Left forelimb (tissue), 1 donor: Measurements from ENCODE around the gene ADAMTS5.

Source experiments
- DNase-seq: peaks from one replicate; pipeline ENCODE4 v3.0.0-alpha.2; 2018; ENCODE audit warnings: low spot score

Gene ADAMTS5

DNA sequence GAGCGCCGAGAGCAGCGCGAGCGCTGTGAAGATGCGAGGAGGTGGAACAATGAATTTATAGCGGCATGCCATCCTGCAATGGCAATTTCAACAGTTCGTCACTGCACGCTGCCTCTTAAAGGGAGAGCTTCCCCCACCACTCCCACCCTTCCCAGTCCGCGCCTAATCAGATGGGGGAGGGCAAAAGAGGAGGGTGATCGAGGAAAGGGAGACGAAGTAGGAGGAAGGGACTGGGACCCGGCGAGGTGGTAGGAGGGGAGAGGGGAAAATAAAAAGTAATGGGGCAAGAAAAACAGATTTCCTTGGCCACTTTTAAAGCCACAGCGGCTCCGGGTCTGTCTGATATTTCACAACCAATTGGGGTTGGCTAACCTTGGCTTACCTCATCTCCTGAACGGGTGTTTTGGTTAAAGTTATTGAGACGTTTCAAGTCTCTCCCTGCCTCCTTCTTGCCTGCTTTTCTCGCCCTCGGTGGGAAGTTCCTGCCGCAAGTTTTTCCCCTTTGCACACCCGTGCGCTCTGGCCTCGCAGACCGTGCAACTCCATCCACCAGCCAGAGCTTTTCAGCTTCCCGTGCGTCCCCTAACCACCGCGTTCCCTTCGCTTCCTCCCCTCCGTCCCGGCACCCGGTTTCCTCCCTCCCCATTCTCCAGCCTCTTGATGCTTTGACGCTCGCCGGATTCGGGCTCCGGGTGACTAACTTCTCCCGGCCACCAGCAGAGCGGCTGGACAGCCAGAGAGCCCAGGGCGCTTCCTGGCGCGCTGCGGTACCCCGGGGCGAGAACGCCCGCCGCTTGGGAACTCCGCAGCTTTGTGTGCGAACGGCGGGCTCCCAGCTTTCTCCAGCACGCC lies at the start of gene ADAMTS5:
TSS of gene ADAMTS5 (minus strand) at position 27 of the 852 bp plus-strand sequence. CDS start 697 bp downstream, outside the sequence.
- DNase-seq, result peak; percentile 83

DNA sequence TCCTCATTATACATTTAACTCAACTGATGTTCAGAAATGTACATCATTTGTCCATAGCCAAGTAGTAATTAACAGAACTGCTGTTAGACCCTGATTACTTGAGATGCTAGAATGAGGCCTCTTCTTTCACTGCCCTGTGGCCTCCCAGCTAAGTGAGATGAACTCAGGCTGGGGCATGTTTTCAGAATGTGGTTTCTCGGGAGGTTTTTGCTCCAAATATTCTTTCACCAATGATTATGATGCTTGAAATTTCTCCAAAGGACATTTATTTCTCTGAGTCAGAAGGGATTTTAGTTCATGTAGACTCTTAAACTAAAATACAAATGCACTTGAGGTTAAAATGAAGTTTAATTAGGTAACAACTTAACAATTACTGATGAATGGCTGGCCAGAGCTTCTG lies 34.6 kb upstream of the ADAMTS5 start:
- no peak for DNase-seq

DNA sequence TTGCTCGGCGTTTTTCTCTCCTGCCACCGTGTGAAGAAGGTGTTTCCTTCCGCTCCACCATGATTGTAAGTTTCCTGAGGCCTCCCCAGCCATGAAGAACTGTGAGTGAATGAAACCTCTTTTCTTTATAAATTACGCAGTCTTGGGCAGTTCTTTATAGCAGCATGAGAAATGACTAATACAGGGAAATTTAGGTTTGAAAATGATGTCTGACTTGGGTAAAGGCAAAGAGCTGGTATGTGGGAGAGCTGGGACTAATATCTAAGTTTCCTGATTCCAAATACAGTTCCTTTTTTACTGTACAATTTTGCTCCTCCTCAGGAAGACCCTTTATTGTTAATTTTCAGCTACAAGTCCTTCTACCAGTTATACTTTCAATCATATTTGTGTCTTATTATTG lies 16.7 kb upstream of the ADAMTS5 start:
- DNase-seq, result no peak

DNA sequence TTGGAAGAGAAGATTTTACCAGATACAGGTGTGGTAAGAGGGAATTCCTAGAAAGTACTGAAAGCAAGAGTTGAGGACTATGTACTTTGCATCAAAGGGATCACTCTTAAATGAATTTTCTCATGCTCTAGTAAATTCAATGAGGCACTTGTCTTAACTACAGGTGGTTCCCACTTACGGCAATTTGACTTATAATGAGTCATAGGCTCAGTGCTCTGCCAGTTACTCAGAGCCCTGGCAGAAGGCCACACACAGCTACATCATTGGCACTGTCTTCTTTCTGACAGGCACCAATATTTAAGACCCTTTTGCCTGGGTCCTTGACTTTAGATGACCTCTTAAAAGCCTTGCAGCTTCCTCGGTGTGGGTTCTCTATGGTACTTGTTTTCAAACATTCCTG lies 15.9 kb upstream of the ADAMTS5 start:
- no peak for DNase-seq

DNA sequence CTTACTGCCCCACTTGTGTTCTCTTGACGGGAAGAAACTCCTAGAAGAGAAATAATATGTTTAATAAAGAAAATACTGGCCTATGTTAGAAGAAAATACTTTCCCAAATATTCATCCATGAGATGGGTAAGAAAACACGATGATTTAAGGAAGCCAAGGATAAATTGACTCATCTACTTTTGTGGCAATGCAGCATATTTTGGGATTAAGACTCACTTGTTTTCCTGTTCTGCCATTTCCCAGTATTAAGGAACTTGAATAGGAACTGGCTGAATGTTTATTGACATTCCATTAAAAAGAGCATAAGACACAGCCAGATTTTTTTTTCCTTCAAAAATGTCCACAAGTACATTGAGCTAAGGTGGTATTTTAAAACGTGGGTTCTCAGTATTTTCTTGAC lies 10.9 kb upstream of the ADAMTS5 start:
- no peak for DNase-seq

DNA sequence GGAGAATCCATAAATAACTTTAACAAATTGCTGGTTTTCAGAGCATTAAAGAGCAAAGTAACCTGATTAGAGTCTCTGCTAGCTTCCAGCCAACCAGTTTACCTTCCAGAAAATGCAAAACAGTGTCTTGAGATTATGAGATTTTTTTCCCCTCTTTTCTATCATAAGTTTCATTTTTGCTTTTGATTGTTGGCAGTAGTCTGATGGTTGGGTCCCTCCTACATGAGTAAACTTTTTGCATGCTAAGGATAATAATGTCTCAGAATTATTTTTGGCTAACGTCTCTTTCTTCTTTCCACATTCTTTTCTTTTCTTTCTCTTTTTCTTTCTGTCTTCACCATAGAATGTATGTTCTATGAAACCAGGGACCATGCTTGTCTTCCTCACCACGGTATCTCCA lies 6.3 kb upstream of the ADAMTS5 start:
- no peak for DNase-seq

DNA sequence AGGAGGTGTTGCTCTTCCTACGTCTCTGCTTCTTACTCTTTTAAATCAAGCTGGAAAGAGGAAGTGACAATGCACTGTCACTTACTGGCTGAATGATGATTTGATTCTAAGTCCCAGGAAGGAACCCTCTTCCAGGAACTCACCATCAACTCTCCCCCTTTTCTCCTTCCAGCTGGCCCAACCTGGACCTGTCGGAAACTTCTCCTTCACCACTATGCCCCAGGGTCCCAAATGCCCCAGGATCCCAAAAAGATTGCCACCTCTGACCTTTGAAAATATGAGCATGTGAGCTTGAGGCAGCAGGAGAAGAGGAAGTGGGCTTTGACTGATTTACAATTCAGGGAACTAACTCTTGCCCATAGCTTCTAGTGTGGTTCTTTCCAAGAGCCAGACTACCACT lies 5.3 kb upstream of the ADAMTS5 start:
- no peak for DNase-seq

DNA sequence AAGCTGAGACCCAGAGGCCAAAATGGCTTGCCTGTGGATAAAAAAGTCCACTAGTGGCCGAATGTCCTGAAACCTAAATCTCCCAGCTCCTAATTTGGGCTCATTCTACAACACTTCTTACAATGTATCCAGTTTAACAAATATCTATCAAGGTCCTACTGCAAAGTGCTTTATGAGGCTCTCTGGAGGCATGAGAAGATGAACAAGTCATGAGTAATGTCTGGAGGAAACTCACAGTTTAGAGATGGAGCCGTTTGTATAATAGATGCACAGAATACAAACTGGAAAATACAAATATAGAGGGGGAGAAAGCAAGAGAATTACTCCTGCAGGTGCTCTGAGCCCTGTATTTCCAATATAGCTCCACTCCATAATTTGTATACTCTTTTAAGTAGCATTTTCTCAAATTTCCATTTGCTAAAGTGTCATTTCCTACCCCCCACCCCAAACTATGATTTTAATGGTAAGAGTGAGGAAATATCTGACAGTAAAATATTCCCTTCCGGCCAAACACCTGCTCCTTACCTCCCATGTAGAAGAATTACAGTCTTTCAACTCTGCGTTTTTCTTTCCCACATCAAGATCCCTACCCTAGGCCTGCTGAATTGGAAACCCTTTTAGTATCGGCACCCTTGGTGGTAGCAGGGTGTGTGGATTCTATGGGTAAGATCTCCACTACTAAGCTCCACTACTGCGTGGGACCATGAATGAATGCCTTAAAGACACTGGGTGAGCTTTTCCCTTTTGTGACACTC lies 3.3 kb upstream of the ADAMTS5 start:
- DNase-seq, result no peak

DNA sequence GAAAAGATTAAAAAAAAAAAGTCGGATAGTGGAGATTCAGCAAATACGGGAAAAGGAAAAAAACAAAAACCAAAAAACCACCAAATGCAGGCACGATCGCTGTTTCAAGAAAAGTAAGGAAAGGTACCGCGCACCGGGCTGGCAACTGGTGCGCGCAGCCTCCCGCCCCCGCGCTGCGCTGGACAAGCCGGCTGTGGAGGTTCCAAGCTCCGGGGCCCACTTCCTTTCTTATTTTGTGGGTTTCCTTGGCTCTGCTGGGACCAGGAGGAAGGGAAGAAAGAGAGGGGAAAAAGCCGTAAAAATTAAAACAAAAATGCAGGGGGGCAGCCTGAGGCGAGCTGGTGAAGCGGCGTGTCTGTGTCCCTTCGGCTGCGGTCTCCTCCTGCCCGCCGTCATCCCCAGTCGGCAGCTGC lies 233 bp downstream of the ADAMTS5 start:
- DNase-seq, result peak; percentile 85

DNA sequence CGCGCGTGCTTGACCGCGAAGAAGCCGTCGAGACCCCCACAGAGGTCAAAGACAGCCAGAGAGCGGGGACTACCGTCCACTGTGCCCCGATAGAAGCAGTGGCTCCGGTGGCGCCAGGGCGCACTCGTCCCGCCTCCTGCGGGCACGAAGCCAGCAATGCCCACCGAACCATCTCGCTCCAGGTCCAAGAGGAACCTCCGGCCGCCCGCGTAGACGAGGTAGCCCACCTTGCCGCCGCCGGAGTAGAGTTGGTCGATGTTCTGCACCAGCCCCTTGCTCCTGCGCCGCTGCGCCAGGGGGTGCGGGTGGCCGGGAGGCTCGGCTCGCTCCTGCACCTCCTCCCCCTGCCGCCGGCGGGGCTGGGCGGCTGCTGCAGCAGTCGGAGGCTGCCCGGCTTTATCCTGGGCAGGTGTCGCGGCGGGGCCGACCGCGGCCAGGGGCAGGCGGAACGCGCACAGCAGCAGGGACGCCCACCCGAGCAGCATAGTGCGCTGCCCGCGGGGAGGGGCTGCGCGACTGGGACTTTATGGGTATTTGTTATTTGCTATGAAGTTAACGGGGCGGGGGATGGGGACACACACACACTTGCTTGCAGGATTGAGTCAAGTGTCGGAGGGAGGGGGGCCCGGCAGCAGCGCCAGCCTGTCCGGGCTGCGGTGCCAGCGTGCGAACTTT lies 844 bp downstream of the ADAMTS5 start:
- DNase-seq, result peak; percentile 82

DNA sequence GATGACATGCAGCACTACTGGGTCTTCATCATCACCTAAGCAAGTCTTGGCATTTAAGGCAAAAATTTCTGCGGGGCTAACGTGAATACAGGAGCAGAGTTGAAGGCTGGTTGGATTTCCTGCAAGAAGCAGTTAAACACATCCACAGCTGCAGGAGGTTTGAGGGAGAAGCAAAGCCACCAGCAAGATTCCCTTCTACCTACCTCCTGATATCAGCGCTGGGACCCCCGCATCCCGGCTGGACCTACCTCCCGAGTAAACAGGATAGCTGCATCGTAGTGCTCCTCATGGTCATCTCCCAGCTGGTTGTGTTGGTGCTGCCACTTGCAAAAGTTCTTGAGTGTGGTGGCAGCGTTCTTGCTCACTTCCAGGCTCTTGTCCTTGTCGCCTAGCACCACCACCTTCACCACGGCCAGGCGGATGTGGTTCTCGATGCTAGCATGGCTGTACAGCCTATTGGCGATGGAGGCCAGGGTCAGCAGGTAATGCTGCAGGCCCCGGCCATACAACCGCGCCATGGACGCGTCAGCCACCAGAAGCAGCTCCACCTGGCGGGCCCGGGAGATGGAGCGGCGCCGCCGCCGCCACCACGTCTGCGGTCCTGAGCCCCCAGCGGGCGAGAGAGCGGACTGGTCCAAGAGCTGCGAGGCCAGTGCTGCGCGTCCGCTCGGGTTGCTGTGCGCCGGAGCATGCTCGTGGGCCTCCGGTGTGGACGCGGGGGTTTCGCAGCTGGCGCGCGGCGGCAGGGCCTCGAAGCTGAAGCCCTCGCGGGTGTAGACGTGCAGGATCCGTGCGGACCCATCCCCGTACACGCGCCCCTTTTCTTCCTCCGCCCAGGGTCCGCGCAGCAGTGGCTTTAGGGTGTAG lies 1.6 kb downstream of the ADAMTS5 start:
- peak; percentile 85 for DNase-seq

DNA sequence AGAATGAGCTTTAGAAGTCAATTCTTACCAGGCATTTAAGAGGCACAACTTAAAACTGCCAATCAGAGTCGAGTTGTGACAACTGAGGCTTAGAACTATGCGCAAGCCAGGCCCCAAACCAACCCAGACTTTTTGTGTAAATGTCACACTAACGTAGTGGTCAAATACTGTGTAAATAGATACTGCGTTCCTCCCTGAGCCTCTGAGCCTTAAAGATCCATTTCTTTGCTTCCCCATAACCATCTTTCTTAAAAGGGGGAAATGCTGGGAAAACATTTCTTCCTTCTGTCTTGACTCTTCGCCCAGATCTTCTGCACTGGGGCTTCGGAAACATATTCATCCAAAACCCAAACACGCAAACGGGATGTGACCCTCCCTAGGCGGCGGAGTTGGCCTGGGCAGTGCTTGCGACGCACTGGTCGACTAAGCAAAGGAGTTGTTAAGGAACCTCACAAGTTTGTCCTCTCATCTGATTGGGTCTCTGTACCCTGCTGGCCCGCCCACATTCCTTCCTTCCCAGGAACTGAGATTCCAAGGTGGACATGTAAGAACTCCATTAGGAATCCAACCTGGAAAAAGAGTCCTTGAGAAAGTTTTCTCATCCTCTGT lies 2.6 kb downstream of the ADAMTS5 start:
- peak; percentile 87 for DNase-seq

DNA sequence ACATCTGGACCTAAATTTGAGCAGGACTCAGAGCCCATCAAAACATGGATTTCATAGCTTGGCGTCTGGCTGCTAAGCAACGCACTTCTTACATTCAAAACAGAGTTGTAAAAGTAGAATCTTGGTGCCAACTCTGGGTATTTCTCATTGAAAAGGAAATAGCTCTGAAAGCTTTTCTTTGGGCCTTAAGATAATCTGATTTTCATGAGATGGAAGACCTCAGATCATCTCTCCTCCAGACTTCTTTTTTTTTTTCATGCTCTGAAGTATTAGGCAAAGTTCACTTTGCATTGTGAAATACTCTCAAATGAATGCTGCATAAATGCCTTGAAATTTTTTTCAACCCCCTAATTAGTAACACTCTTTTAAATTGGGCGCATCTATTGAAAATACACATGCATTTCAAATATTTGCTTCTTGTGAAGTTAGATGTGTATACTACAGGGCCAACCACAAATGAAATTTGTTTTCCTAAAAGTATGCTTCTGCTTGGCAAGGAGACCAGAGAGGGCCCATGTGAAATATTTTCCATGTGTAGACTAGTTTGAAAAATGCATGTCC lies 4.2 kb downstream of the ADAMTS5 start:
- DNase-seq, result no peak

DNA sequence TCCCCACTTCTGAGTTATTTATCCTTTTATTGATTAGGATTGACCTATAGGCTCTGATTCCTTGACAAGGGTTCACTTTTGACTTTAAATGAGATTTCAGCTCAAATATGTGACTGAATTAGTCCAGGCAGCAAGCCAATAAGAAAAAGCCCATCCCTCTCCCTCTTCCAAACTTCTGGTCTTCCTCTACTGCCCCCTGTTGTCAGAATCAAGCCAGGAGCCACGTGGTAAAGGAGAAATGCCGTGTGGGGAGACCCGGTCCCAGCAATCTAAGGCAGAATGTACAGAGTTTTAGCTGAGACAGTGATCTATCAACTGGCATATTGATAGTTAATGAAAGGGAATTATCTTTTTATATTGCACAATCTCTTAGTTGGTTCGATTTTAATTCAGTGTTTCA lies 5.2 kb downstream of the ADAMTS5 start:
- DNase-seq, result no peak

DNA sequence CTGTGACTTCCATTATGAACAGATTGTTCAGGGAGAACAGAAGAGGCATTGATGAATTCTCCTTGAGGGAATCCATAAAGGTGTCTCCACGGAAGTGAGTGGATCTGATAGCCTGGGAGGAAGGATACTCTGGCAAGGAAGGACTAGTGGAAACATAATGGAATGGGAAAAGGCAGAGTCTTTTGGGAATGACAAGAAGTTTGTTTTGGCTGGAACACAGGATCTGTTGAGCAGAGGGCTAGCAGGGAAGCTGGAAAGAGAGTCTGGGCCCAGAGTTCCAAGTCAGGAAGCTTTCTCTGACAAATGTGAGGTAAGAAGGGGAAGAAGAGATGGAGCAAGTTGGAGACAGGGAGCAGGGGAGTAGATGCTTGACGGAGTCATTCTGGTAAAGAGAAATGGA lies 8.1 kb downstream of the ADAMTS5 start:
- no peak for DNase-seq

DNA sequence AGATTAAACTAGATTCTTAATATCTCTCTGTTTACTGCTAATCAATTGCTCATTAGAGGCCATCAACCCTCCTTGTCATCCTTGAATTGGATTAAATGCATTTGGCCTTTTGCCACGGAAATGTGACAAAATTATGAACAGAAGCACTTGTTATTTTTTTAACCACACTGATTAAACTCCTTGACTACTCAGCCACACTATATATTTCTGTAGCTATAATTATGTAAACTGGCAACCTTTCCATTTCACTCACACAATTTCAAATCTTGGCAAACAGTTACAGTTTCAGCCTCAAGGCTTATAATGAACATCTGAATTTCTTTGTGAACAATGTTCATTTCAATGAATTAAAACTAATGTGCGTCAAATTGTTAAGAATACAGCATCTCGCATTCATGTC lies 10.1 kb downstream of the ADAMTS5 start:
- no peak for DNase-seq

DNA sequence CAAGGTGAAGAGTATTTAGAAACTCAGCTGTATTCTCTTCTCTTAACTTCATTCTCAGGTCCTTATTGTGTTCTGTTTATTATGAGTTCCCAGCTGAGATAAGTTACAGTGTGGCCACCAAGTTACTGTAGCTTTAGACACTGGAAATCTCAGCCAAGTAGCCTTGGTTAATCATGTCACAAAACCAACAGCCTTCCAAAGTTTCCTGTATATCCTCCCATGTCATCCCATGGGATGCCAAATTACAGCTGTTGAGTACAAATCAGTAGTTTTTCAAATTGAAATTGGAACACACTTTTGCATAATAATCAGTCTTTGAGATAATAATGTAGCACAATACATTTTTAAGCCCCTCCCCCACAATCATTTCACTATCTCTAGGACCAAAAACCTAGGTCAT lies 10.7 kb downstream of the ADAMTS5 start:
- DNase-seq, result no peak

DNA sequence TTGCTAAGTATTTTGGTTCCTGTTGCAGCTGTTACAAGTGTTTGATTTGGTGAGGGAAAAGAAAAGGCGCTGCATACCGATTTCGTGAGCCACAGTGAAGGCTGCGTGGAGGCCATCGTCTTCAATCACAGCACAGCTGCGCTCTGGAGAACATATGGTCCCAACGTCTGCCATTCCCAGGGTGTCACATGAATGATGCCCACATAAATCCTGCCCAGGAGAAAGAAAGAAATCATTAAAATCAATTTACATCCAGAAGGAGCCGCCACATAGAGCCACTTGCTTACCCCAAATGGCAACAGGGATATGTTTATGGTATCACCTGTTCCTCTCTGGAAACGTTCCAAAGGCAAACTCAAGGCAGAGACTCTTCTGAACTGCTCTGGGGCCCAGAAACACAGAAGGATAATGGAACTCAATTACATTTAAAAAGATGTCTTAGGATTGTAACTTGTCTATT lies 12.2 kb downstream of the ADAMTS5 start:
- DNase-seq, result no peak

DNA sequence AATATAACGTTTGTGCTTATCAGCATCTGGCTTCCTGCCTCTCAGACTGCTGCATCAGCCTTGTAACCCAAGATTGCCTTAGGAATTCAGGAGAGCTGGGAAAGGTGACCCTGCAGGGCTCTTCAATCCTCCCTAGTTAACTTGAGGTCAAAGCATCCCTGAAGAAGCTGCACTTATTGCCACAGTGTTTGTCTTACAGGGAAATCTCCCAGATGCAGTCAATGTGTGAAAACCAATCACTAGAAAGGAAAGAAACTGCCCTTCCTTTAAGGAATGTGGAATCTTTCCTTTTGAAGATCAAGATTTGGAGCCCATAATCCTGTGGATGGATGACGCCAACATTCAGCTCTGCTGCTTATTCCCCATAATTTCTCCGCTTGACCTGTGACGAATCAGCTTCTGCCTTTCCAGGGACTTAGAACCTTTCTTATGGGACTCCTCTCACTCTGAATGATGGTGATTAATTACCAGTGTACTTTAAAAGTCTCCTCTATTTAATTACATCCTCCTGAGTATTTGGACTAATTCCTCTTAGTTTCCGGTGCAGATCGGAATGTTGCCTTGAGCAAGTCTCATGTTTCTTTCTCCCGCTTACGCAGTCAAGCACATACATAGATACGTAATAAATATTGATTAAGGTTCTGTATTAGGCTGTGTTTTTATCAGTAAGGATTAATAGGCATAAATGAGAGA lies 14.4 kb downstream of the ADAMTS5 start:
- no peak for DNase-seq

DNA sequence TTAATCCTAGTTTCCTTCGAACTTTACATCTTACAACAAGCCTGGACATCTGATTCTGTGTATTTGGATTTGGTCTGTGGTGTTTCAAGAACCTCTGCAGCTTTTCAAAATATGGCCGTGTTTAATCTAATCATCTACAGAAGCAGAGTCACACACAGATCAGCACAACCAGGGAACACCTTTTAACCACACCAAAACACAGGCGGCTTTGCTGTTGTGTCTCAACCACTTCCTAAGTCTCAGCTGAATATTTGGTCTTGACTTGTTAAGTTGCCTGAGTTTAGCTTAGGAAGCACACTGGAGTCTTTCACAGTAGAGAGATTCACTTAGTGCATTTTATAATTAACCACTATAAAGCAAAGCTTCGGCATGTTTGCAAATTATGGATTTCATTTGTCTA lies 17.1 kb downstream of the ADAMTS5 start:
- no peak for DNase-seq
